ENCODE results near the gene TAP1. TPM values are rescaled to one million over a fixed set of nuclear protein-coding genes. Genes with fewer than 3 reads are reported as not detected.
A peak's percentile ranks its signal among the peaks of the same experiment; 100 is the strongest.

TAP1 gene
- total and polyA plus RNA-seq, 10 of the 15 experiments (the other 5 are each of a cell fraction or from before 2014, with no cell fraction given): 33.4 to 249 (median 169) TPM

GRCh38 chr6:32816746-32817204 is 36.7 kb downstream of the TAP1 start, which contains the start of gene HLA-DOB (continued):
- no peak for TF ChIP-seq ATF2 (IDR thresholded peaks at IDR 0.05; ENCODE audit: low read length)

- FAIRE-seq (peak; percentile 65), DNase-seq (ENCODE audit: low read depth, low spot score) (peak; percentile 61), ATAC-seq (peak; percentile 87)
- in situ Hi-C loops (cut with MboI) (no loop called here), intact Hi-C loops (cut with micrococcal nuclease; ENCODE audit: unreplicated experiment) (no loop called here)
- peaks cover 1 to 9% of the 10 kb centered on the region in 2 experiments; a peak in 3 of 4 replicates for H3K36me3 ChIP-seq (ENCODE audit: control insufficient read depth in 2 of 2, insufficient read depth in 2 of 2, low read length in 1 of 2)
- H3K4me1 ChIP-seq (ENCODE audit: control insufficient read depth, insufficient read depth, low read length): peaks cover 31% of the 10 kb centered on the region
- CTCF ChIA-PET: interaction anchor here (0.6 kb wide), 1 partner anchor 52 kb away, joined by 3 read pairs; no protein-coding TSS in a partner anchor
- H3K27me3 ChIP-seq (replicated peaks in 1 of 2; ENCODE audit: control insufficient read depth in 2 of 2, insufficient read depth in 2 of 2, low read length in 1 of 2): no peaks in the 10 kb centered on the region
- H3K9ac ChIP-seq (ENCODE audit: control insufficient read depth, insufficient read depth, low read length): peak overlapping the region; percentile 89
- POLR2A ChIA-PET: interaction anchor here (3.0 kb wide), 1 partner anchor 29 kb away, joined by 10 read pairs; no protein-coding TSS in a partner anchor
- SMC1A ChIA-PET (ENCODE audit: uncharacterized antibody, unreplicated experiment): interaction anchor here (1.6 kb wide), 1 partner anchor 22 kb away, joined by 3 read pairs; no protein-coding TSS in a partner anchor
- H3K4me3 ChIP-seq: peak overlapping the region; percentile 73
- RAD21 ChIA-PET (ENCODE audit: unreplicated experiment): interaction anchor here (1.8 kb wide), 1 partner anchor 38 kb away, joined by 4 read pairs; the partner anchor contains the start of gene PSMB9
- BruUV-seq (replicated peaks): TSS peak; percentile 57
- no peak overlapping the region; the same call in 1 of the 2 replicates for H2AFZ ChIP-seq (ENCODE audit: control insufficient read depth, low read depth, low read length)
- H3K4me2 ChIP-seq (ENCODE audit: control insufficient read depth, insufficient read depth): peak overlapping the region; percentile 98
- WGBS (ENCODE audit: insufficient coverage, insufficient replicate concordance, low lambda C conversion rate, missing lambda C conversion rate): 0% methylated on average over 2 of the region's 2 CpGs
- peaks cover 22% of the 10 kb centered on the region for H3K79me2 ChIP-seq (ENCODE audit: control insufficient read depth, insufficient read depth, low read length)
- no peaks in the 10 kb centered on the region for H4K20me1 ChIP-seq (ENCODE audit: control insufficient read depth, insufficient read depth)
- H3K9me3 ChIP-seq (replicated peaks; ENCODE audit: control insufficient read depth, insufficient read depth, low read length): no peaks in the 10 kb centered on the region
- peak overlapping the region; percentile 98 for H3K27ac ChIP-seq (ENCODE audit: control insufficient read depth, insufficient read depth)
- TF ChIP-seq MTA2 (IDR thresholded peaks at IDR 0.05; ENCODE audit: low read depth): peak; percentile 95
- no peak for TF ChIP-seq EGR1 (IDR thresholded peaks at IDR 0.05; ENCODE audit: borderline replicate concordance in 1 of 2, low read depth in 2 of 2, low read length in 2 of 2)
- TF ChIP-seq MEF2B (IDR thresholded peaks at IDR 0.05; ENCODE audit: partially characterized antibody, poor library complexity, severe bottlenecking): peak; percentile 19
- TF ChIP-seq NFIC (IDR thresholded peaks at IDR 0.05; ENCODE audit: low read depth, low read length): 0 out of 2 replicates have a peak, but pooled peaks have one; percentile 20
- TF ChIP-seq E4F1 (IDR thresholded peaks at IDR 0.05; ENCODE audit: borderline replicate concordance, partially characterized antibody): no peak
- TF ChIP-seq CBX5 (IDR thresholded peaks at IDR 0.05; ENCODE audit: low read depth): no peak
- TF ChIP-seq NBN (IDR thresholded peaks at IDR 0.05): no peak
- no peak for TF ChIP-seq E2F4 (IDR thresholded peaks at IDR 0.05; ENCODE audit: low read depth, low read length)
- no peak for TF ChIP-seq GATAD2B (conservative IDR thresholded peaks at IDR 0.05; ENCODE audit: low read depth)
- no peak for TF ChIP-seq SKIL (IDR thresholded peaks at IDR 0.05; ENCODE audit: low read depth, poor library complexity, severe bottlenecking)
- no peak for TF ChIP-seq TARDBP (IDR thresholded peaks at IDR 0.05; ENCODE audit: borderline replicate concordance)
- peak; percentile 9 to 46; a peak in 1 of 4 replicates for TF ChIP-seq IKZF2 (IDR thresholded peaks at IDR 0.05)
- no peak; the same call in 1 of the 2 replicates for TF ChIP-seq RB1 (IDR thresholded peaks at IDR 0.05; ENCODE audit: borderline replicate concordance)
- TF ChIP-seq RAD51 (IDR thresholded peaks at IDR 0.05): no peak; the same call in 1 of the 2 replicates
These were observed 37.5 kb downstream of the TAP1 start for GRCh38 chr6:32815996-32816395.
